AG04449 (cell line): Measurements from ENCODE around the gene SLC5A7.

Experiments used
- CTCF ChIA-PET: fragments of 350-600 bp; formaldehyde crosslinking; extraction: SDS; loops from one replicate; lab custom pipeline; 2021; ENCODE audit warnings: antibody characterized with exemption; lab: Yijun Ruan, JAX
- POLR2A ChIA-PET: fragments of 400-600, 350-600 bp; formaldehyde crosslinking; extraction: SDS; loops from one replicate; lab custom pipeline; 2020; ENCODE audit warnings: antibody characterized with exemption, inconsistent platforms; lab: Yijun Ruan, JAX
- DNase-seq: peaks from one replicate; pipeline ENCODE4 v3.0.0-alpha.2; 2010; ENCODE audit warnings: low read depth, low spot score
- H3K4me3 ChIP-seq: 2 replicates; pipeline ENCODE4 v1.5.1; 2011; ENCODE audit warnings: low read depth, mild to moderate bottlenecking, control low read depth, low read length
- CTCF ChIP-seq: IDR thresholded peaks from one replicate; pipeline ENCODE4 v1.5.1; 2011; ENCODE audit warnings: mild to moderate bottlenecking, moderate library complexity, low read length, control low read depth, inconsistent platforms; ENCODE audit not compliant: insufficient read depth; ENCODE audit errors: missing control alignments

Gene SLC5A7

GRCh38 chr2:107986278-107987217 is at the start of gene SLC5A7:
SLC5A7 (plus strand) TSS chr2:107986524; CDS start chr2:107988156, 1,632 bp downstream.
- POLR2A ChIA-PET, result no interaction called here
- no peak for TF ChIP-seq CTCF
- no peak for DNase-seq
- H3K4me3 ChIP-seq, result no peak within 1 kb of the TSS
- CTCF ChIA-PET, result no interaction called here

GRCh38 chr2:107961395-107961794 is 24.9 kb upstream of the SLC5A7 start:
- no peak for TF ChIP-seq CTCF
- ChIA-PET POLR2A (no interaction called here), CTCF (no interaction called here)
- H3K4me3 ChIP-seq, result no peak overlapping the region
- DNase-seq, result no peak

GRCh38 chr2:107964185-107964584 is 22.1 kb upstream of the SLC5A7 start:
- no peak for DNase-seq
- POLR2A ChIA-PET, result no interaction called here
- TF ChIP-seq CTCF, result no peak
- H3K4me3 ChIP-seq, result no peak overlapping the region
- CTCF ChIA-PET, result no interaction called here

GRCh38 chr2:107984707-107985106 is 1.6 kb upstream of the SLC5A7 start:
- H3K4me3 ChIP-seq, result no peak overlapping the region
- ChIA-PET POLR2A (no interaction called here), CTCF (no interaction called here)
- TF ChIP-seq CTCF, result no peak
- DNase-seq, result no peak

GRCh38 chr2:107988108-107988507 is 1.8 kb downstream of the SLC5A7 start:
- no peak for TF ChIP-seq CTCF
- H3K4me3 ChIP-seq, result no peak overlapping the region
- no peak for DNase-seq
- CTCF ChIA-PET, result no interaction called here
- POLR2A ChIA-PET, result no interaction called here

GRCh38 chr2:107989445-107989844 is 3.1 kb downstream of the SLC5A7 start:
- POLR2A ChIA-PET, result no interaction called here
- no peak for DNase-seq
- no peak for TF ChIP-seq CTCF
- H3K4me3 ChIP-seq, result no peak overlapping the region
- CTCF ChIA-PET, result no interaction called here
